ENCODE results near the gene S100A6. TPM values are rescaled to one million over a fixed set of nuclear protein-coding genes. Genes with fewer than 3 reads are reported as not detected.

Gene S100A6
- total RNA-seq, 1 experiment from 2014 or later, result 1,633 TPM

GRCh38 chr1:153505576-153505975 is 30.2 kb downstream of the S100A6 start:
- TF ChIP-seq ZFX (IDR thresholded peaks at IDR 0.05) (no peak), EGR1 (IDR thresholded peaks at IDR 0.05; ENCODE audit: low read depth) (no peak), MAX (IDR thresholded peaks at IDR 0.05) (no peak), POLR2AphosphoS5 (IDR thresholded peaks at IDR 0.05; ENCODE audit: low read depth, low read length) (no peak), YY1 (IDR thresholded peaks at IDR 0.05; ENCODE audit: extremely low read depth, insufficient replicate concordance, low read depth, low read length) (no peak), CEBPB (IDR thresholded peaks at IDR 0.05; ENCODE audit: low read depth) (no peak), ZNF274 (IDR thresholded peaks at IDR 0.05; ENCODE audit: low read depth, low read length) (no peak), ELF1 (IDR thresholded peaks at IDR 0.05; ENCODE audit: borderline replicate concordance, low read depth) (no peak), EZH2 (IDR thresholded peaks at IDR 0.05) (no peak), SRF (IDR thresholded peaks at IDR 0.05; ENCODE audit: low read depth) (no peak), ZBTB33 (IDR thresholded peaks at IDR 0.05; ENCODE audit: extremely low read depth, insufficient replicate concordance, low read length) (no peak), RAD21 (IDR thresholded peaks at IDR 0.05; ENCODE audit: low read depth) (no peak), EZH2phosphoT487 (IDR thresholded peaks at IDR 0.05; ENCODE audit: borderline replicate concordance) (no peak), CBX3 (IDR thresholded peaks at IDR 0.05; ENCODE audit: low read depth) (no peak)
- intact Hi-C loops (cut with micrococcal nuclease), result loop anchor here (5.0 kb wide), 1 partner anchor 482 kb away; the partner anchor contains the start of gene RAB13
- ChIA-PET CTCF (interaction anchor here (1.3 to 1.6 kb wide), 2 partner anchors 10 to 153 kb away, joined by 4 to 5 read pairs; no protein-coding TSS in a partner anchor), RAD21 (ENCODE audit: low non-redundant PET in 1 of 2, low total read pairs in 2 of 2, uncharacterized antibody in 2 of 2, unreplicated experiment in 2 of 2) (no interaction called here), POLR2A (interaction anchor here (1.5 kb wide), 1 partner anchor 46 kb away, joined by 3 read pairs; no protein-coding TSS in a partner anchor)
- Histone ChIP-seq H3K4me1 (ENCODE audit: control insufficient read depth in 1 of 2, insufficient read depth in 2 of 2, low read length in 2 of 2) (peaks cover 14 to 45% of the 10 kb centered on the region in 2 experiments), H2AFZ (ENCODE audit: low read depth, low read length, poor library complexity, severe bottlenecking) (no peak overlapping the region), H3K36me3 (ENCODE audit: control insufficient read depth in 1 of 2, insufficient read depth in 2 of 2, low read length in 2 of 2) (no peaks in the 10 kb centered on the region), H3K9me2 (ENCODE audit: insufficient read depth) (no peaks in the 10 kb centered on the region), H3K9me3 (ENCODE audit: control insufficient read depth in 1 of 2, insufficient read depth in 1 of 2, low read depth in 1 of 2, low read length in 2 of 2) (no peaks in the 10 kb centered on the region), H3K9ac (ENCODE audit: low read length) (no peak overlapping the region), H3K4me2 (ENCODE audit: low read length) (no peak overlapping the region), H3K79me2 (ENCODE audit: insufficient read depth, low read length) (no peaks in the 10 kb centered on the region), H3K27me3 (ENCODE audit: insufficient read depth, low read length) (no peaks in the 10 kb centered on the region), H3K4me3 (replicated peaks in 1 of 2; ENCODE audit: low read depth in 1 of 2, low read length in 2 of 2) (no peak overlapping the region), H4K20me1 (ENCODE audit: insufficient read depth) (no peaks in the 10 kb centered on the region), H3K27ac (ENCODE audit: low read depth, low read length) (no peak overlapping the region)
- DNase-seq (ENCODE audit: low read depth, low spot score) (no peak), ATAC-seq (no peak)
- no TSS peak for BruUV-seq (replicated peaks)

Measured in HCT116 (cell line).